Prostate gland (tissue), 2 donors: Measurements from ENCODE around the gene DMRT3.

ENCODE experiments used
- POLR2A ChIP-seq: fragments of 450-650 bp; IDR thresholded peaks from one replicate; pipeline ENCODE4 v1.6.1; 2016; ENCODE audit warnings: antibody characterized with exemption, mild to moderate bottlenecking
- POLR2AphosphoS5 ChIP-seq: sonication (generic); formaldehyde crosslinking; IDR thresholded peaks from one replicate; pipeline ENCODE4 v1.6.1; 2017; ENCODE audit warnings: antibody characterized with exemption
- TF ChIP-seq, protein P1 (sequence below), 4 experiments: fragments of 200-600 bp in 2 of 4; fragments of 450-650 bp in 2 of 4; sonication (generic) in 2 of 4; IDR thresholded peaks; 1 replicate in 3 of 4; 2 replicates in 1 of 4; pipeline ENCODE4 v1.5.1; 2016 to 2019; ENCODE audit warnings: antibody characterized with exemption in 4 of 4, mild to moderate bottlenecking in 2 of 4, moderate library complexity in 2 of 4

DNA sequence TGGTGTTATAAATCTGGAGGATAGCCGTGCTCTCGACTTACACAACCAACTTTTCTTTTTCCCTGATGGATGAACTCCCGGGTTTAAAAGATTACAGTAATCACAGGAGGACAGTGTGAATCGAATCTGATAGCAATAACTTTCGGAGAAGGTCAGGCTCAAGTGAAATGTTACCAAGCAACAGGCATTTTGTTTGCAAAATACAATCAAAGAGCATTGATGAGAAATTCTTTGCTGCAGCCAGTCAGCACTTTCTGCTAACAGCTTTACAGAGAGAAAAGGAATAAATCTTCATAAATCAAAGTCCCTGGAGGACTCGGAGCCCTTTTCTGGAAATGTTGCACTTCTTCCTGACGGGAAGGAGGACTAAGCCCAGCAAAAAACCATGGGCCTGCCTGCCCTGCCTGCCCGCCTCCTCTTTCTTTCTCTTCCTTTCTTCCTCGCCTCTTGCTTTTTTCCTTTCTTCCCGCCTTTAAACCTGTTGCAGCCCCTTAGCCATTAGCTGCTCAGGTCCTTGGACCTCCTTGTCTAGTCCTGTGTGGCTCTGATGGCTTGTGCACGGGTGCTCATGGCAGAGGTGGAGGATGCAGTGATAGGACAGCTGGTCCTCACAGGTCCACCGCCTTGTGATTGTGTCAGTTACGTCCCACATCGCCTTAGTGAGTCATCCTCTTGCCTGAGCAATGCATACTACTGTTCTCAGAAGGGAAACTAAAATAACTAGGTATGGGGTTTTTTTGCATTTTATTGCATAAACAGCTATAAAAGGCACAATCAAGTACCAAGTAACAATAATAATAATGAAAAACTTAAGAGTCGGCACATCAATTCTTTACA is 6.2 kb downstream of the DMRT3 start:
- no peak for TF ChIP-seq POLR2AphosphoS5
- no peak for TF ChIP-seq POLR2A
- TF ChIP-seq, protein P1, sequence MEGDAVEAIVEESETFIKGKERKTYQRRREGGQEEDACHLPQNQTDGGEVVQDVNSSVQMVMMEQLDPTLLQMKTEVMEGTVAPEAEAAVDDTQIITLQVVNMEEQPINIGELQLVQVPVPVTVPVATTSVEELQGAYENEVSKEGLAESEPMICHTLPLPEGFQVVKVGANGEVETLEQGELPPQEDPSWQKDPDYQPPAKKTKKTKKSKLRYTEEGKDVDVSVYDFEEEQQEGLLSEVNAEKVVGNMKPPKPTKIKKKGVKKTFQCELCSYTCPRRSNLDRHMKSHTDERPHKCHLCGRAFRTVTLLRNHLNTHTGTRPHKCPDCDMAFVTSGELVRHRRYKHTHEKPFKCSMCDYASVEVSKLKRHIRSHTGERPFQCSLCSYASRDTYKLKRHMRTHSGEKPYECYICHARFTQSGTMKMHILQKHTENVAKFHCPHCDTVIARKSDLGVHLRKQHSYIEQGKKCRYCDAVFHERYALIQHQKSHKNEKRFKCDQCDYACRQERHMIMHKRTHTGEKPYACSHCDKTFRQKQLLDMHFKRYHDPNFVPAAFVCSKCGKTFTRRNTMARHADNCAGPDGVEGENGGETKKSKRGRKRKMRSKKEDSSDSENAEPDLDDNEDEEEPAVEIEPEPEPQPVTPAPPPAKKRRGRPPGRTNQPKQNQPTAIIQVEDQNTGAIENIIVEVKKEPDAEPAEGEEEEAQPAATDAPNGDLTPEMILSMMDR (IDR thresholded peaks at IDR 0.05) = no peak
